Bone marrow (tissue), 2 donors: ENCODE results near the gene SPRED3.
A peak's percentile ranks its signal among the peaks of the same experiment; 100 is the strongest.

Experiments
- DNase-seq, 2 donors: peaks; one replicate each; lab custom pipeline; 2025; lab: John Stamatoyannopoulos, UW

Gene SPRED3

DNA sequence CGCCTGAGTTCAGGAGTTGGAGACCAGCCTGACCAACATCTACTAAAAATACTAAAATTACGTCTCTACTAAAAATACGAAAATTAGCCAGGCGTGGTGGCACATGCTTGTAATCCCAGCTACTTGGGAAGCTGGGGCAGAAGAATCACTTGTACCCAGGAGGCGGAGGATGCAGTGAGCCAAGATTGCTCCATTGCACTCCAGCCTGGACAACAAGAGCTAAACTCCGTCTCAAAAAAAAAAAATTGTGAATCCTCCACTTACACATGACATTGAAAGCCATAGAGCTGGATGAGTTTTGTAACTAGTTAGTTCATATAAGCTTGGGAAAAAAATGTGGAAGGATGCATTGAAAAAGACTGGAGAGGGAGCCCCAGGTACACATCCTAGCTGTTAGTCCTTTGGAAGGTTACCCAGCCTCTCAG lies 14.6 kb upstream of the SPRED3 start:
- DNase-seq: no peak

DNA sequence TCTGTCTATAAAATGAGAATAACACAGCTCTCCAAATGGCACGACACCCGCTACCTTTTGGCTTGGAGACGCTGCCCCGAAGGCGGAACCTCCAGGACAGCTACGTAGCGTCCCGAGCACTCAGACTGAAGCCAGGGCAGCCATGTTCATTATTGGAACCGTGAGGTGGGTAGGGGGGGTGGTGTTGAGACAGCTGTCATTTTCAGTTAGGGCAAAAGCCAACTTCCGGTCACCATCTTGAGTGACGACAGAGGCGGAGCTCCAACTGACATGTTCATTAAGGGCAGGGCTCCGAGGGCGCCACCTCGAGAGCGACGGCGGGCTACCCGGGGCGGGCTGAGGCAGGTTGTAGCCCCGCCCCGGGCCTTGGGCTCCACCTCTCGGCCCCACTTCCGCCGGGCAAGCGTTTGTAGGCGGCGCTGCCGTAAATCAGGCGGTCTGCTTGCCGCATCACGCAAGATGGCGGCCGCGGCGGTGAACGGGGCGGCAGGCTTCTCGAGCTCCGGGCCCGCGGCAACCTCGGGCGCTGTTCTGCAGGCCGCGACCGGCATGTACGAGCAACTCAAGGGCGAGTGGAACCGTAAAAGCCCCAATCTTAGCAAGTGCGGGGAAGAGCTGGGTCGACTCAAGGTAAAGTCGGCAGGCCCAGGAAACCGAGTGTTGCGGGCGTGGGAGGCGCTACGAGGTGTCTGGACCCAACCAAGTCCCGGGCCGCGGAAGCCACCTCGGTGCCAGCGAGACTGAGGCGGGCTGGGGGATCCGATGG lies 14.0 kb upstream of the SPRED3 start, which contains the start of gene PSMD8:
Gene PSMD8 (plus strand): TSS at position 240 of the 766 bp plus-strand sequence. CDS start 31 bp downstream, at position 271.
- peak; percentile 79 to 98 for DNase-seq

DNA sequence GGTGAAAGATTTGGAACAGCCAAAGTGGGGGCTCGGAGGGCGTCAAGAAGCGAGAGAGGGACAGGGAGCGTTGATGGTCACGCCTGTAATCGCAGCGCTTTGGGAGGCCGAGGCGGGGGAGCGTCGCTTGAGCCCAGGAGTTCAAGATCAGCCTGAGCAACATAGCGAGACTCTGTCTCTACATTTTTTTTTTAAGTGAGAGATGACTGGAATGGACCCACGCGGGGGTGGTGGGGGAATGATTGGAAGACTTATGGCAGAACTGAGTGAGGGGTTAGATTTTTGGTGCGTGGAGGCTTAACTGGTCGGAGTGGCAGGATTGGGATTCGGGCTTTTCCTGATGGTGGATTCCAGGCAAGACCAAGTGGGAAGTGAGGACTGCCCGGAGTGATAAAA lies 13.4 kb upstream of the SPRED3 start:
- no peak for DNase-seq

DNA sequence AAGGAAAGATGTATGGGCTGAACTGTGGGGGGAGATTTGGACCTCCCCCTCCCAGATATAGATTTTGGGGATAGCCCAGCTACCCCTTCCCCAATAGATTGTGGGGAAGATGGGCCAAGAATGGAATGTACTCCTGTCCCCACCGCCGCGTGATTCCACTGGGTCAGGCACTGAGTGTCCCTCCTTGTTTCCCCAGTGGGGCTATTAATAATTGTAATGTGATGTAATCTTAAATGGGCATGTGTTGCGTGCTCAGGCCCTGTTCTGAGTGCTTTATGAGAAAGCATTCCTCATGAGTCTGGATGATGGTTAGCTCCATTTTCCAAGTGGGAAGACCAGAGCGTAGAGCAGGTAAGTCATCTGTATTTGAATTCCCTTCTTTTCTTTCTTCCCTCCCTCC lies 12.7 kb upstream of the SPRED3 start:
- no peak for DNase-seq

DNA sequence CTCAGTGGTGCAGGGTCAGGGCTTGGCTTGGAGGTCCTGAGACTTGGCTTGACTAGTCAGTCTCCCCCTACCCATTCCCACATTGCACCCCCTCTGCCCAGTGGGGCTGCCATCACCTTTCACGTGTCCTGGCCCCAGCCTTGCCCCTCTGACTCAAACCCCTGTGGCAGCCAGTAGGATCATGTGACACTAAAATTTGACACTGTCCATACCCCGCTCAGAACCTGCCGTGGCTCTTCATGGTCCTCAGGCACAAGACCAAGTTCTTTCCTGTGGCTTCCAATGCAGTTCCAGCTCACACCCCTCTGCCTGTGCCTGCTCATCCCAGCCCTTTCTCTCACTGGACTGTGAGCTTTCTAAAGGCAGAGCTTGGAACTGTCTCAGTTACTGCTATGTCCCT lies 11.9 kb upstream of the SPRED3 start:
- no peak for DNase-seq

DNA sequence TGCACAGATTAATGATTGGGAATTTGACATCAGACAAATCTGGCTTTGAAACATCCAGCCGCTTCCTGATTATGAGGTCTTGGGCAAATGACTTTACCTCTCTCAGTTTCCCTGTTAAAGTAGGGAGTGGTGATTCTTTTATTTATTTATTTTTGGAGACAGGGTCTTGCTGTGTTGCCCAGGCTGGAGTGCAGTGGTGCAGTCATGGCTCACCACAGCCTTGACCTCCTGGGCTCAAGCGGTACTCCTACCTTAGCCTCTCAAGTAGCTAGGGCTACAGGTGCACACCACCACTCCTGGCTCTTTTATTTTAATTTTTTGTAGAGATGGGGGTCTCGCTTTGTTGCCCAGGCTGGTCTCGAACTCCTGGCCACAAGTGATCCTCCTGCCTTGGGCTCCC lies 11.4 kb upstream of the SPRED3 start:
- DNase-seq: no peak

DNA sequence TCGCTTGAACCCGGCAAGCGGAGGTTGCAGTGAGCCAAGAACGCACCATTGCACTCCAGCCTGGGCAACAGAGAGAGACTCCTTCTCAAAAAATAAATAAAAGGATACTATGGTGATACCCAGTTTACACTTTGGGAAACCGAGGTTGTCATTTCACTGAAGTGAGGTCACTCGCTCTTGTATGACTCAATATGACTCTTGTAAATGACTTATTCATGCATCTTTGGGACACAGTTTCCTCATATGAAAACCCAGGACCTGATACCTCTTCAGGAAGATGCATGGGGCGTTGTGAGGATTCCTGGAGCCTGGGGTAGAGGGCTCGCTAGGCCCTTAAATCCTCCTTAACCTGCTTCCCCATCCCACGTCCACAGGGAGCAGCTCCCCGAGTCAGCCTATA lies 9.6 kb upstream of the SPRED3 start:
- no peak for DNase-seq

DNA sequence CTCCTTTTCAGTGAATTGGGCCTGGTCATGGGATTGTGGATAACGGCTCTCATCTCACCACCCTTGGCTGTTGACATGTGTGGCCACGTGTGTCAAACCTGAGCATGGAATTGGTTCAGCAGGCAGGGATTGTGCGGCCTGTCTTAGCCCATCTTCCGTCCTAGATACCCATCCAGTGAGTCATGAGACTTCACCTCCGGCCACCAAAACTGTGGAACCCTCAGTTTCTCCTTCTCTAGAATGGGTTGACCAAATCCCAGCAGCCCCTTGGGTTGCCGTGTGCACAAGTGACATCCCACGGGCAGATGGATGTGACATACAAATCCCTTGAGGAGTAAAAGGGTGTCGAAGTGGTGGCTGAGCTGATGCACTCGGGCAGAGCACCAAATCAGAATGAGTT lies 7.4 kb upstream of the SPRED3 start:
- no peak for DNase-seq

DNA sequence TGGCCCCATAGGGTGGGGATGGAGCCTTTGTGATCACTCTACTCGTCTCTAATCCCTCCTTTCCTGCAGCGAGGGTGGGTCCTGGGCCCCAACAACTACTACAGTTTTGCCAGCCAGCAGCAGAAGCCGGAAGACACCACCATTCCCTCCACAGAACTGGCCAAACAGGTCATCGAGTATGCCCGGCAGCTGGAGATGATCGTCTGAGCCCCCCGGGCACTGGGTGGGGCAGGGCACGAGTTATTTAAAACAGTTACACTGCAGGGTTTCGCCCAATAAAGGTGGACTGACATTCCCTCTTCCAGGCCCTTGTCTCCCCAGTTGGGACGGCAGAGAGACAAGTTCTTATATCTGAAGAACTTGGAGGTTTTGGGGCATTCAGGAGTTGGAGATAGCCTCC lies 5.3 kb upstream of the SPRED3 start:
- no peak for DNase-seq

DNA sequence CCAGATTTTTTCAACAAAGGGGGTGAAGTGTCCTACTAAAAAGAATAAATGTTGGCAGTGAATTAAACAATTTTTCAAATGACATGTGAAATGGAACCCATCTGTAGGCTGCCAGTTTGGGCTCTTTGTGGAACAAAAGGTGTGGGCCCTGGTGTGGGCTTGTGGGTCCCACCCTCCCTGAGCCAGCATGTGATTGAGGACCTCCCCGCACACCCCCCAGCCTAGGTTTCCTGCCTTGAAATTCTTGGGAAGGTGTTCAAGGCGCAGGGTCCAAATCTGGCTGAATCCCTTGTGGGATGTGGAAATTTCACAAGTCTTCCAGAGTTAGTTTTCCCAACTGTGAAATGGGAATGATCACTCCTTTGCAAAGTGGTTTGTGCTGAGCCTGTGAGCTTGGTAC lies 4.8 kb upstream of the SPRED3 start:
- no peak for DNase-seq

DNA sequence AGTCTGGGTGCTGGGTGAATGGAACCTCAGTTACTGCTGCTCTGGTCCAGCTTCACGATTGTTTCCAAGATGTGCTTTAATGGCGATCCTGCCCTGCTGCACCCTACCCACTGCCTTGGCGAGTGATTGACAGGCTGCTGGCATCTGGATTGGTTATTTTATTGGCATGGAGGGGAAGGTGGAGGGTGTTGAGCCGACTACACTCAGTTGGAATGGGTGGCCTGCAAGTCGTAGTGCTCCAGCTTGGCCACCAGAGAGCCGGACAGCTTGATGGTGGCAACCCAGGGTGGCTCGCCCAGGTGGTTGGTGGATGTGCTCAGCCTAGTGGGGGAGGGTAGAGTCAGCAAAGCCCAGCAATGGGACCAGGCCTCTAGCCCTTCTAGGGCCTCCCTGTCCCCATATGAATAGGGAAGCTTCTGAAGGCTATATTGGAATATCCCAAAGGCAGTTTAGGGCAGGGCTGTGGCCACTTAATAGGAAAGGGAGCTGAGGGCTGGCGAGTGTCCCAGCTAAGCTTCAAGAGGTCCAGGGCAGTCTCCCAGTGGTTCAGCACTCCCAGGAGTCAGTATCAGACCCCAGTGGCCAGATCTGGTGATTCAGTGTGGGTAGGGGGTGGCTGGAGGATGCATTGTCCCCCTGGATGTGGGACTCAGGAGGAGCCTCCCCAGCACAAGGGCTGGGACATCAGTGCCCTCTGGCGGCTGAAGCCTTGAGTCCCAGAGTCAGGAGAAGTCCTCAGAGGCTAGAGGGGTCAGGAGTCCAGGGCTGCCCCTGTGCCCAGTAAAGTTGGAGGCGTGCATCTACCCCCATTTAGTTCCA lies 4.1 kb upstream of the SPRED3 start:
- DNase-seq: no peak

DNA sequence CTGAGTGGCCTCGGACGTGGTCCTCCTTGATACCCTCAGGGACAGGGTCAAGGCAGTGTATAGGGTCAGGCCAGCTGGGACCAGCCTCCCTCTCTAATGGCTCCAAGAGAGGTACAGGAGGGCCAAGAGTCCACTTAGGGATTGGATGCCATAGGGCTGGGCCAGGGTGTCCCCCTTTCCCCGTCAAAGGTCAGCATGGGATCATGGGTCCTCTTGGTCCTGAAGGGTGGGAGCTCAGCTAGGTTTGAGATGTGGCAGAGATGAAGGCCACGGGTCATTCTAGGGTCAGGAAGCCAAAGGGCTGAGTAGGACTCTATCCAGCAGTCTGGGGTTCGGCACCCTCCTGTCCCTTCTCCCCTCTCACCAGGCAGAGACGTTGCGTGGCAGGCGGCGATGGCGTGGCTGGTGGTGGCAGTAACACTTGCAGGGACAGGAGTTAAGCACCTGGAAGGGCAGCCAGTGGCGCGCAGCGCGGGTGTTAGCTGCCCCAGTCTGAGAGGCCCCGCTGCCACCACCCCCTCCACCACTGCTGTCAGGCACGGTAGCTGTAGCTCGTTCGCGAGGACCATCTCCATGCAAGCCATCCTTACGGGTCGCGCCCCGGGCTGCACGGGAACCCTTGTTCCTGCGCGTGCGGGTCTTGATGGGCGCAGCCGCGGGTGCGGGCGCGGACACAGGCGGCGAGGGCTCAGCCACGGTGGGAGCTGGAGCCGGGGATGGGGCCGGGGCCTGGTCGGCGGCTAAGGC lies 3.3 kb upstream of the SPRED3 start:
- no peak for DNase-seq

DNA sequence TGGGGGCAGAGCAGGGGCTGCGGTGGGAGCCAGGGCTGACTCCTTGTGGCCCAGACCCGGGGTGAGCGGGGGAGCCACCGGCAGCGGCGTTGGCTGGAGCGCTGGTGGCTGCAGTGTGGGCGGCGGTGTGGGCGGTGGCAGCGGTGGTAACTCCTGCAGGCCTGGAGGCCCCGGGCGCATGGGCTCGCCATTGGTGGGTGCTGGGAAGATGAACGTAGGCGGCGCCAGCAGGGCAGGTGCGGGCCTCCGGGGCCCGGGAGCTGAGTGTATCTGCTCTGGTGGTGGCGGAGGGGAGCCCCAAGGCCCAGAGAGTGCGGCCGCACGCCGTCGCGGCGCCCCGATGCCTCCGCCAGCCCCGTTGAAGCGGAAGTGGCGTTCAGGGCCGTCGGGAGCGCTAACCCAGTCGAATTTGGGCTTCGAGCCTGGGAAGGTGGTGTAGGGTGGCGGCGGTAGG lies 2.7 kb upstream of the SPRED3 start:
- no peak for DNase-seq

DNA sequence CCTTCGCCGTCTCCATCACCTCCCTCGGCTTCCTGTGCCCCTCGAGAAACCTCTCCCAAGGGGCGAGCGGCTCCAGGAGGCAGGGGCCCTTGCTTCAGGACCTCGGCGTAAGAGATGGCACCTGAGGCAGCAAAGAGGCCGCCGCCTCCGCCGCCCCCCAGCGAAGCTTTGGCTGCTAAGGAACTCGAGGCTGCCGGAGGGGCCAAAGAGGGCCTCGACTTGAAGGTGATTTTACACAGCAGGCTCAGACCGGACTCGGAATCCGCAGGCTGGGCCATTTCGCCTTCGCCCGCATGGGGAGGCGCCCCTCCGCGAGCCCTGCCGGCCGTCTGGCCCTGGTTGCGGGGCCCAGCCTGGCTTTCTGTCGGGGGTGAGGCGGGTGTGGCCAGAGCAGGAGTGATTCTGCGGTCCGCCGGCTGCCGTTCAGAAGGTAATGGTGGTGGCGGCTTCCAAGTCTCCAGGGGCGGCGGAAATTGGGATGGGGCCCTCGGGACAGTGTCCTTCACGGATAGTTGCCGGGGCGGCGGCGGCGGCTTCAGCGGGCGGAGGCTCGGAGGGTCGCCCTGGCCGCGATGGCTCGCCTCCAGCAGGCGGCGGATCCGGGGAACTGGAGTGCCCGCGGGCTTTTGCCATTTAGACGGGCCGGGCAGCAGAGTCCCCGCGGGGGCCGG lies 2.1 kb upstream of the SPRED3 start:
- DNase-seq: no peak

DNA sequence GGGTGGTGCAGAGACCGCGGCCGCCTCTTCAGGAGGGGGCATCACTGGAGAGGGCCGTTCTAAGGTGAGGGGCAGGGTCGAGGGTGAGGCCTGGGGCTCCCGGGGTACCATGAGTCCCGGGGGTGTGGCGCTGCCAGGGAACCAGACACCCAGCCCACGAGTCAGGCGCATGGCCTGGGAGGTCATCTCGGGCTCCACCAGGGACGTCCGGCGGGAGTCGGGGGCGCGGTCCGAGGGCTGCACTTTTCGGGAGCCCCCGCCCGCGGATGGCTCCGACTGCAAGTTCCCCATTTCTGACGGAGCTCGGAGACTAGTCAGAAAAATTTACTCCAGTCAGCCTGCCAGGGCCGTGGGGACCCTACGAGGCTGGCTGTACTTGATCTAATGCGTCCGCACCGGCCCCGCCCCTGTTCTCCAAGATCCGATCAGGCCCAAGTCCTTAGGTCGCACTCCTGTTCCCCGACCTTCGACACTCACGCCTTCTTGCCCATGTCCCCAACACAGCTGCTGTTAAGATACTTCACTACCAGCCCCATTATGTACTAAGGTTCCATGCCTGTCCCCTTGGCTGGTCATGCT lies 1.4 kb upstream of the SPRED3 start:
- DNase-seq: no peak

DNA sequence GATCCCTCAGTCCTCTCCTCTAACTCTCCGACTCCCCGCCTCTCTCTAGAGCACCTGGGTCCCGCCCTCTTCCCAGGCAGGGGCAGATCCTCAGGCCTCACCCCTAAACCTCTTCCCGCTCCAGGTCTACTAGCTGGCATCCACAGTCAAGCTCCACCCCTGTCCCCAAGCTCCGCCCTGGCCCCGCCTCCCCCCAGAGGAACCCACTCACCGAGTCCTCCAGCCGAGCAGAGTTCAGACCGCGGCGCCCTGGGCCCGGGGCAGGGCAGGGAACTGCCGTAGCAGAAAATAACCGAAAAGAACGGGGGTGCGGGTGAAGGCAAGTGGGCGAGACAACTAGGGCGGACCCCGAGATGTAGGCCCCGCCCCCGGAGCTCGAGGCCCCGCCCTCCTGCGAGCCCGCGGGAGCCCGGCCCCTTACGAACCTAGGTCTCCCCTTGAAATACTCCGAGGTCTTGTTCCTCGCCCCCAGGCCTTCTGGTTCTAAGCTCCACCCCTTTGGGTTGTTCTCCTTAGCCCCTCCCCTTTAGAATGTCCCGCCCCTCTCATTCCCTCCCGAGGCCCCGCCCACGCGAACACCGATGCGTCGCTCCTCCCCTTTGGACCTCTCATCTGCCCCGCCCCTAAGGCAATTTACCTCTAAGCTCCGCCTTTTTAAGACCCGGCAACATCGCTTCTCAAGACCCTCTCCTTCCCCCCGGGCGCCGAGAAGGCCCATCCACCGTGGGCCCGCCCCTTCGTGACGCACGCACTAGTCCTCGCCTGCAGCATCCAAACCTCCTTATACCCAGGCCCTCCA lies 748 bp upstream of the SPRED3 start, which contains the start of gene GGN:
Gene GGN (minus strand): TSS at position 485 of the 799 bp plus-strand sequence. CDS start 773 bp downstream, outside the sequence.
- peak; percentile 31 to 65 for DNase-seq

DNA sequence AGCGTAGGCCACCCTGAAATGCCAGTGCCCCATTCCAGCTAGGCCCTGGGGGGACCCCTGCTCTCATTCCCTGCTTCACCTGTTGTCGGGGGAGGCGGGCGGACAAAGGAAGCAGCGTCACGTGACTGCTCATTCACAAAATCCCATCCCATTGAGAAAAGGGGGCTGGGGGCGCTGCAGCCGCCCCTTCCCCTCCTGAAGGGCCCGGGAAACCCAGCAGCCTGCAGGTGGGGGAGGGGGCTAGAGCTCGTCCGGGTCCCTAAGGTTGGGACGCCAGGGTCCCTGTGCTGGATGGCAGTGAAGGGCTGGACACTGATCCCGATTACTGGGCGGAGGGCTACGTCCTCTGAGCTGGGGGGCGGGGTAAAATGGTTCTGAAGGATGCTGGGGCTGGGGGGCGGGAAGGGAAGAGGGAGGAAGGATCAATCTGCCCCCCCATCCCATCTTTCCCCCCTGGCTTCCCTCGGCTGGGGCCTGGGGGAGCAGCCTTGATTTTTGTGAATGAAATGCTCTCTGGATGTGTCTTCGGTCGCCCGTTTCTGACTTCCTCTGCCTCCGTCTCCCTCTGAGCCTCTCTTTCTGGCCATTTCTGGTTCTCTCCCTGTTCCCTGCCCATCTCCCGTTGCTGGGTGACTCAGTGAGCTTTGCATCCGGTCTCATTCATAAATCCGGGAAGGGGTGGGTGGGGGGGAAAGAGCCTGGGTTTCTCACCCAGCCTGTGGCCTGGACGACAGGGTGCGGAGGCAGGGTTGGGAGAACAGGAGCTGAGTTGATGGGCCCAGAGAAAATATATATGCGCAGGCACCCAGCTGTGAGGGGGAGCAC lies 816 bp downstream of the SPRED3 start:
- no peak for DNase-seq

DNA sequence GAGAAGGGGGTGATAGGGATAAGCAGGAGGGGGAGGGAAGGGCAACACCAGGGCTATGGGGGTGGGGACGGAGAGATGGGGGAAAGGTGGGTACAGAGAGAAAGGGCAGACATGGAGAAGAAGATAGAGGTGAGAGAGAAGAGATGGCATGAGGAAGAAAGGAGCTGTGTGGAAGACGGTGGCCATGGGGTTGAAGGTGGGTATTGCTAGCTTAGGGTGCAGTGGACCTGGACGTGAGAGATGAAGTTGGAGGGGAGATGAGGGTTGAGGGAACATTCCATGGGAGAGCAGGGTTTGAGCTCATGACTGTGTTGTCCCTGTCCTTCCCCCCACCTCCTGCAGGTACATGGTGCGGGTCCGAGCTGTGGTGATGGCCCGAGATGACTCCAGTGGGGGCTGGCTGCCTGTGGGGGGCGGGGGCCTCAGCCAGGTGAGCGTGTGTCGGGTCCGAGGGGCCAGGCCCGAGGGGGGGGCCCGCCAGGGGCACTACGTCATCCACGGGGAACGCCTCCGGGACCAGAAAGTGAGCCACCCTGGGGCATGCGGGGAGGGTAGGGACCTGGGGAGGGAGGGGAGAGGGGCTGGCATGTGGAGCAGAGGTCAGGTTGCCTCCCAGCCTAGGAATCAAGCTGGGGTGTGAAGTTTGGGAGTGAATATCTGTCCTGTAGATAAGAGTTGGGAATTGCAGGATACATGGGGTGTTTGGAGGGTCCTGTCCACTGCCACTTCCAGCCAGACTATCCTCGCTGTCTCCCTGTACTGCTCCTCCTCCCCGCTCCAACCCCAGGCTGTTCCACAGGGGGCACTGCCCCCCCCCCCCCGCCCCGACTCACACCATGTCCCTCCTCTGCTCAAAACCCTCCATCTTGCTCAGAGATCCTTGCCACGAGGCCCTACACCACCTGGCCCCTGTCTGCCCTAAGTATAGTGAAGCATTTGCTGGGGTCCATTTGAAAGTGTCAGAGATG lies 1.7 kb downstream of the SPRED3 start:
- no peak for DNase-seq
